T-helper 2 cell (primary cell): ENCODE measurements around the gene RDX.

Source experiments
- DNase-seq, 5 experiments: peaks; one replicate each; pipeline versions ENCODE4 v3.0.0 to v3.0.0-alpha.2; 2012 to 2022

RDX gene

GRCh38 chr11:110169738-110170137 lies 126.7 kb downstream of the RDX start:
- no peak for DNase-seq

- no peak for DNase-seq
These were observed 128.2 kb downstream of the RDX start for GRCh38 chr11:110168033-110168803.

DNA sequence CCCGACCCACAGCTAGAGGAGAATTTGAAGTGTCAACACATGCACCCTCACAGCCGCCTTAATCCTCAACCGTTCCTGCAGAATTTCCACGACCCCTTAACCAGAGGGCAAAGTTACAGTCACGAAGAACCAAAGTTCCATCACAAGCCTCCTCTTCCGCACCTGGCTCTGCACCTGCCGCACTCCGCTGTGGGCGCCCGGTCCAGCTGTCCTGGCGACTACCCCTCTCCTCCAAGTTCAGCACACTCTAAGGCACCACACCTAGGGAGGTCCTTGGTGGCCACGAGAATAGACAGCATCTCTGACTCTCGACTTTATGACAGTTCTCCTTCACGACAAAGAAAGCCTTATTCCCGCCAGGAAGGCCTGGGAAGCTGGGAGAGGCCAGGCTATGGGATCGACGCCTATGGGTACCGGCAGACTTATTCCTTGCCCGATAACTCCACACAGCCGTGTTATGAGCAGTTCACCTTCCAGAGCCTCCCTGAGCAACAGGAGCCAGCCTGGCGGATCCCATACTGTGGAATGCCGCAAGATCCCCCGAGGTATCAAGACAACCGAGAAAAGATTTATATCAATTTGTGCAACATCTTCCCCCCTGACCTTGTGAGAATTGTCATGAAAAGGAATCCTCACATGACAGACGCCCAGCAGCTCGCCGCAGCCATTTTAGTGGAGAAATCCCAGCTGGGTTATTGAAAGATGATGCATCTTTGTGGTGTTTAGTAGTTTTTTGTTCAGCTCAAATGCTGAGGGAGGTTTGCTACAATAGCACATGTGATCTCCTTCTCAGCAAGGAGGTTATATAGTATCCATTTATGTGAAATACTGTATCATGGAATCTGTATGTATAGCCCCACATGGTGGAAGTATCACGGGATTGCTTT lies 131.1 kb downstream of the RDX start:
- DNase-seq: no peak

DNA sequence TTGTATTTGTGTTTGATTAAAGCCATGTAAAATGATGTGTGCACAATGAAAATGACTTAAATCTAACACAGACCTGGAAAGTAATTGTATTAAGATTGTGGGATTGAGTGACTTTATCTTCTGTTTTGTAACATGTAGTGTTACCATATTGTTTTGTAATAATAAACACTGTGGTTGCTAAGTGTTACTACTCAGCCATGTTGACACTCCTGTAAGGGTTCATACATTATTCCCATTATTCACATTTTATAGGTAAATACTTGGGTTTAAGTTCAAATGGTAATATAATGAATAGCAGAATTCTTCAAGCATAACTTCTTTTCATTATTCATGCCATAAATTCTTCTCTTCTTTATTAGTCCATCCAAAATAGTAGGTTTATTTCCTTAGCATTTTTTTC lies 134.2 kb downstream of the RDX start:
- no peak for DNase-seq

GRCh38 chr11:110161061-110161460 lies 135.4 kb downstream of the RDX start:
- DNase-seq: no peak

DNA sequence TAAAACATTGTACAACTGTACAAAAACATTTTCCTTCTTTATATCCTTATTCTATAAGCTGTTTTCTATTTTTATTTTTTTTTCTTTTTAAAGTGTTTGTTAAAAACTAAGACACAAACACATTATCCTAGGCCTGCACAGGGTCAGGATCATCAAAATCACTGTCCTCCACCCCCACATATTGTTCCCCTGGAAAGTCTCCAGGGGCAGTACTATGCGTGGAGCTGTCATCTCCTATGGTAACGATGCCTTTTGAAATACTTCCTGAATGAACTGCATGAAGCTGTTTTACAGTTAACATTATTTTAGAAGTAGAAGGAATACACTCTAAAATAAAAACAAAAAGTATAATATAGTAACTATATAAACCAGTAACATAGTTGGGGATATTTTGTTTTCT lies 136.0 kb downstream of the RDX start:
- no peak for DNase-seq

- no peak for DNase-seq
These were observed 136.4 kb downstream of the RDX start for GRCh38 chr11:110160016-110160415.

- DNase-seq: no peak
These were observed 136.9 kb downstream of the RDX start for GRCh38 chr11:110159476-110159875.

DNA sequence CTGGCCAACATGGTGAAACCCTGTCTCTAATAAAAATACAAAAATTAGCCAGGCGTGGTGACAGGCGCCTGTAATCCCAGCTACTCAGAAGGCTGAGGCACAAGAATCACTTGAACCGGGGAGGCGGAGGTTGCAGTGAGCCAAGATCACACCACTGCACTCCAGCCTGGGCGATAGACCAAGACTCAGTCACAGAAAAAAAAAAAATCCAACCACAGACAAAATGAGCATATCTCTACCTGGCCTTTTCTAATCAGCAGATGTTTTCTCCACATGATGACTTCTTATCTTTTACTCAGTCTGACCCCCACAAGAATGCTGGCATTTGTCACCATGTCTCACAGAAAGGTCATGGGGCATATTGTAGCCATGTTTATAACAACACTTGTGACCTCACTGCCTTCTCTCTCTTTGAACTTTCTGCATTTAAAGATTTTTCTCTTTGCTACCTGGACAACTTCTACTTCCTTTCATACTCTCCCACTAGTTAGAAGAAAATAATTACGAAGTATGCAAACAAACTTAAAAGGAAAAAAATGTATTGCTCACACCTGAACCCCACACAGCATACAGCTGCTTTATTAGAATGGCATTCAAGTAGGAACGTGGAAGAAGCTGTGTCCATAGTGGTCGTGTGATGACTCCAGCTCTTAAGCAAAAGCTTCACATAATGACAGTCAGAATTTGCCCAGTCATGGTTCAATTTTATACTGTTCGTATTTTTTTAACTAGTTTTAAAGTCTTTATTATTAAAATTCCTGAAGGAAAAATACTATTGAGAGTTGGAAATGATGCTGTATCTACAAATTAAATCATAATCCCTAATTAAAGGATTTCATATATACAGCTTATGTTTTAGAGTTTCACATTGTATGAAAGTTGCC lies 137.9 kb downstream of the RDX start:
- no peak for DNase-seq

GRCh38 chr11:110156503-110156902 lies 139.9 kb downstream of the RDX start:
- peak in 1 of 5 experiments; percentile 11 for DNase-seq

GRCh38 chr11:110153474-110153873 lies 142.9 kb downstream of the RDX start:
- no peak for DNase-seq

DNA sequence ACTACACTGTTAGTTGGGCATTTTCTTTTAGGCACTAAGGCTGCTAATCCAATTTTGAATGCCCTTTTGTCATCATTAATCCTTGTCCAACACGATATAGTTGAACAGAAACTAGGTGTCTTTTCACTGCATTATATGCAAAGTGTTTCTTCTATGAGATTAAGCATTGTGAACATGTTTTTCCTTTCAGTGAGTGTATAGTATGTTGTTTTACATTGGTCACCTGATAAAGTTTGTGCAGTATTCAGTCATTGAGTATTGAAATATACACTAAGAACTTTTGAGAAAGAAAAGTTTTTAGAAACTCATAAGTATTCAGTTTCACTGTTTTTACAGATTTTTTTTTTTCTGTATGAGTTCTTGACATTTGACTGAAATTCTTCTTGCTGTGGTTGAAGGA lies 144.2 kb downstream of the RDX start:
- DNase-seq: no peak

GRCh38 chr11:110148775-110149744 lies 147.4 kb downstream of the RDX start:
- peak in 1 of 5 experiments; percentile 70 for DNase-seq

GRCh38 chr11:110147962-110148709 lies 148.3 kb downstream of the RDX start:
- no peak for DNase-seq

DNA sequence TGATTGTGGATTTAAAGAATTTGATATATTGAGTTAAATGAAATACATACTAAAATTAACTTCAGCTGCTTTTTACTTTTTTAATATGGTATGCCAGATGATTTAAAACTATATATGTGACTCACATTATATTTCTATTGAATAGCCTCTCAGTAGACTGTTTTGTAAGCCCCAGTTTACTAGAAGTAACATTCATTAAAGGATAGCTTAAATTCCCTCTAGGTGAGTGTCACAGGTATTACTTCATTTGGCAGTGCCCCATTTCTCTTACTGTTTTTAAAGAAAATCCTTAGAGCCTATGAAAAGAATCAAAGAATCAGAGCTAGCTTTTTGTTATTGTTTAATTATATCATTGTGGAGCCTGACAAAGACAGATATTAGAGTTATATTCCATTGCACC lies 154.6 kb downstream of the RDX start:
- DNase-seq: no peak

GRCh38 chr11:110134110-110134509 lies 162.3 kb downstream of the RDX start:
- DNase-seq: no peak

DNA sequence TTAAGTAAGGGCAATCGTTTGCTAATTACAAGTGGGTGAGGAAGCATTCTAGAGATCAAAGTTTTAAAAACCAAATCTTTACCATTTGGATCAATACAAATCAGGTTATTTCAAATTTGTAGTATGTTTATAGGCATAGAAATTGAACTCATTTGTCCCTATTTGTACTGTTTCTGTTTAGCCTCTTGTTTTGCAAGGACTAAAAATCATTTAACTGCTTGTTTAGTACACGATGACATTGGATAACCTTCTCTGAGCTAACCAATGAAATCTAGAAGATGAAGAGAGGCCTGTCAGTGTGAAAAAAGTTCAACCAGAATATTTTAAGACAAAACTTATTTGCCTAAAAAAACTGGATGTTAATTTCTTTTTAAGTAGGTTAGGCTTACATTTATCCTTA lies 163.3 kb downstream of the RDX start:
- no peak for DNase-seq

- no peak for DNase-seq
These were observed 164.9 kb downstream of the RDX start for GRCh38 chr11:110131386-110132123.

DNA sequence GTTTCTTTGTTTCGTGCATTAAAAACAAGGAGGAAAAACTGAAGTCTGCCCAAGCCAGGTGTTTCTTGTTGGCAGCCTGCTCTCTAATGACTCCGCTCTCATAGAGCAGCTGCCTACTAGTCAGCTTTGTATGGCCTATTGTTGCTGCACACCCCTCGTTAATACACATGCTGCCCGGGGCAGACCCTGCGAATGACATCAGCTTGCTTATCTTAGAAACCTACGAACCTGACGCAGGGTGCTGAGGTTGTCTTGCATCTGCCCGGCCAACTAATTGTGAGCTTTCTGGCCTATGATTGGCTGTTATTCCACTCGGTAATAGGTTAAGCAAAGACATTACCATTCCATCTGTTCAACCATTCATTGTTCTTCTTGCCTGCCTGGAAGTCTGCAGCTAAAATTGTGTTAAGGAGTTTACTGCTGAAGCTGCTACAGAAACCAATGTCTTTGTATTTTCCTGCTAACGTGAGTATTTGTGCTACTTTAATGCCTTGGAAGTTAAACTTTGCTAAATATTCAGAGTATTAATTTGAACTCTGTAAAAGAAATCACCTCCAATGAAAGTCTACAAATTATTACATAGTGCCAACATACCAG lies 165.7 kb downstream of the RDX start:
- DNase-seq: no peak

DNA sequence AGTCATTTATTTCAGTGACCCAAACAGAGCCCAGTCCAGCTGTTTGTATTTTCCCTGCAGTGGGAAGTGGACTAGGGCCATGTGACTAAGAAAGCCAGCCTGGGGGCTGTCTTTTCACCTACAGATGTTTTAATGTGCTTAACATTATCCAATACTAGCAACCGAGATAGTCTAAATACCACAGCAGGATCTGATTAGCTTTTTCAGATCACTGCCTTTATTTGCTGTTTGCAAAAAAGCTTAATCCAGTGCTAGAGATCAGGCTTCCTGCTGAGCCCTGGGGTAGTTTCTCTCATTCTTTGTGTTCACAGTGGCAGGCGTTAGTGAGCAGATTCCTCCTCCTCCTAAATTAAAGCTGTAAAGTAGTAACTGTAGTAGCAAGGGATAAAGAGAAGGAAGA lies 168.3 kb downstream of the RDX start:
- no peak for DNase-seq
